DND-41 (cell line): ENCODE results near the gene USP12.

Source experiments
- CTCF ChIP-seq: IDR thresholded peaks from 2 replicates; pipeline ENCODE4 v1.5.1; 2012; ENCODE audit warnings: borderline replicate concordance, low read length, moderate library complexity, mild to moderate bottlenecking; ENCODE audit not compliant: poor library complexity, severe bottlenecking; ENCODE audit errors: extremely low read depth
- EZH2 ChIP-seq: IDR thresholded peaks from 3 replicates; pipeline ENCODE4 v1.6.1; 2012; ENCODE audit warnings: borderline replicate concordance, low read depth, mild to moderate bottlenecking, moderate library complexity, low read length, inconsistent platforms; ENCODE audit not compliant: severe bottlenecking

GRCh38 chr13:27208514-27208913 lies 36.9 kb upstream of the USP12 start:
- TF ChIP-seq CTCF, result no peak
- TF ChIP-seq EZH2, result no peak
